ENCODE data around the gene LRRC4C.

- TF ChIP-seq CTCF (IDR thresholded peaks at IDR 0.05) (no peak), POLR2A (IDR thresholded peaks at IDR 0.05) (no peak), POLR2AphosphoS5 (IDR thresholded peaks at IDR 0.05) (no peak)
Observed at GRCh38 chr11:40253166-40253565, 1206.3 kb downstream of the LRRC4C start.

Data from gastroesophageal sphincter (tissue), 3 donors.